HepG2 (cell line): Measurements from ENCODE around the gene CARD19. TPM values are rescaled to one million over a fixed set of nuclear protein-coding genes. Genes with fewer than 3 reads are reported as not detected.

ENCODE experiments used
- ATAC-seq: fragments of 200-7000 bp; cut with Tn5 transposase; 3 replicates; pipeline ENCODE4 v1.9.1; 2020; ENCODE audit warnings: mild to moderate bottlenecking, moderate library complexity
- BruUV-seq: library from RNA; stranded (reverse); fragments of 400-500 nt; replicated peaks from 2 replicates; lab custom pipeline; 2021; lab: Mats Ljungman, UMichigan
- CTCF ChIA-PET: fragments of 300-600 bp; formaldehyde crosslinking; extraction: SDS; loops from one replicate; lab custom pipeline; 2021; ENCODE audit warnings: low total read pairs, inconsistent platforms, low intra/inter-chr PET ratio; lab: Yijun Ruan, JAX
- POLR2A ChIA-PET: fragments of 350-600 bp; sonication (Branson Sonifier 250); formaldehyde crosslinking; loops from one replicate; lab custom pipeline; 2020; ENCODE audit warnings: antibody characterized with exemption, inconsistent platforms; lab: Yijun Ruan, JAX
- DNase-seq: peaks from one replicate; pipeline ENCODE4 v3.0.0-alpha.2; 2015; ENCODE audit warnings: low spot score
- FAIRE-seq: peaks from 3 replicates; lab custom pipeline; 2011; peaks lifted over from hg19 to GRCh38; lab: Jason Lieb, UNC
- H2AFZ ChIP-seq: one replicate; pipeline ENCODE4 v1.6.1; 2011; ENCODE audit warnings: low read length, inconsistent platforms
- H3K27ac ChIP-seq: fragments of 300-600 bp; 3 replicates; pipeline ENCODE4 v1.8.0; 2011; ENCODE audit warnings: mixed run types, mild to moderate bottlenecking, mixed read lengths, low read length, inconsistent platforms; ENCODE audit not compliant: insufficient read depth; ENCODE audit errors: extremely low read length
- H3K27me3 ChIP-seq, 2 experiments: fragments of 200-600 bp in 1 of 2; 2 replicates in 1 of 2; 3 replicates in 1 of 2; pipeline versions ENCODE4 v1.6.0 to v1.8.0; 2011; ENCODE audit warnings: low read length in 2 of 2, mild to moderate bottlenecking in 2 of 2, moderate library complexity in 2 of 2, inconsistent platforms in 1 of 2; ENCODE audit not compliant: insufficient read depth in 2 of 2, control insufficient read depth in 1 of 2
- H3K36me3 ChIP-seq, 2 experiments: fragments of 200-600 bp in 1 of 2; replicated peaks in 1 of 2; 2 replicates in 1 of 2; 3 replicates in 1 of 2; pipeline versions ENCODE4 v1.5.1 to v1.8.0; 2011; ENCODE audit warnings: low read length in 2 of 2, inconsistent platforms in 1 of 2; ENCODE audit not compliant: insufficient read depth in 2 of 2, control insufficient read depth in 1 of 2
- H3K4me1 ChIP-seq: 2 replicates; pipeline ENCODE4 v1.5.1; 2012; ENCODE audit warnings: low read length, inconsistent platforms; ENCODE audit not compliant: insufficient read depth
- H3K4me2 ChIP-seq: 2 replicates; pipeline ENCODE4 v1.6.0; 2011; ENCODE audit warnings: low read depth, low read length, inconsistent platforms
- H3K4me3 ChIP-seq, 3 experiments: fragments of 200-600 bp in 1 of 3; sonication (generic), shearing (Covaris generic) in 1 of 3; replicated peaks in 1 of 3; 2 replicates each; pipeline ENCODE4 v1.5.1; 2011 to 2016; ENCODE audit warnings: low read length in 3 of 3, inconsistent platforms in 2 of 3, low read depth in 2 of 3, mild to moderate bottlenecking in 2 of 3, control low read depth in 1 of 3, mixed read lengths in 1 of 3; ENCODE audit not compliant: insufficient read depth in 1 of 3
- H3K79me2 ChIP-seq: one replicate; pipeline ENCODE4 v1.6.1; 2011; ENCODE audit warnings: low read length, inconsistent platforms; ENCODE audit not compliant: insufficient read depth
- H3K9ac ChIP-seq: 2 replicates; pipeline ENCODE4 v1.6.0; 2011; ENCODE audit warnings: mild to moderate bottlenecking, low read depth, low read length, inconsistent platforms; ENCODE audit not compliant: insufficient read depth
- H3K9me3 ChIP-seq: 2 replicates; pipeline ENCODE4 v1.5.1; 2012; ENCODE audit warnings: mild to moderate bottlenecking, low read length
- H4K20me1 ChIP-seq: 2 replicates; pipeline ENCODE4 v1.6.0; 2011; ENCODE audit warnings: inconsistent platforms, mild to moderate bottlenecking, low read length, moderate library complexity; ENCODE audit not compliant: insufficient read depth
- FOXO1 ChIP-seq: sonication (generic); formaldehyde crosslinking; IDR thresholded peaks from 2 replicates; pipeline ENCODE4 v1.4.0; 2020; ENCODE audit warnings: missing genetic modification reagents
- FOXP4 ChIP-seq: sonication (generic); formaldehyde crosslinking; IDR thresholded peaks from 2 replicates; pipeline ENCODE4 v1.4.0; 2020; ENCODE audit warnings: missing genetic modification reagents
- SNAI1 ChIP-seq: sonication (generic); formaldehyde crosslinking; IDR thresholded peaks from 2 replicates; pipeline ENCODE4 v1.5.0; 2020; ENCODE audit warnings: mild to moderate bottlenecking, missing genetic modification reagents, borderline replicate concordance
- ZBTB21 ChIP-seq: sonication (generic); formaldehyde crosslinking; IDR thresholded peaks from 2 replicates; pipeline ENCODE4 v1.4.0; 2020; ENCODE audit warnings: missing genetic modification reagents
- ZBTB33 ChIP-seq: sonication (generic); formaldehyde crosslinking; IDR thresholded peaks from 2 replicates; pipeline ENCODE4 v1.4.0; 2020; ENCODE audit warnings: missing genetic modification reagents
- ZNF816 ChIP-seq: sonication (generic); formaldehyde crosslinking; IDR thresholded peaks from 2 replicates; pipeline ENCODE4 v1.8.0; 2022; ENCODE audit warnings: missing genetic modification reagents, mild to moderate bottlenecking, borderline replicate concordance
- ZNF879 ChIP-seq: sonication (generic); formaldehyde crosslinking; IDR thresholded peaks from 2 replicates; pipeline ENCODE4 v1.8.1; 2023; ENCODE audit warnings: missing genetic modification reagents
- ZSCAN29 ChIP-seq: sonication (generic); formaldehyde crosslinking; conservative IDR thresholded peaks from 2 replicates; pipeline ENCODE4 v1.4.0; 2020; ENCODE audit warnings: mild to moderate bottlenecking, missing genetic modification reagents
- WGBS: methylation state at CpG from one replicate; pipeline ENCODE4 v1.1.6; 2017; ENCODE audit warnings: low lambda C conversion rate; 5-methylcytosine and 5-hydroxymethylcytosine counted together
- in situ Hi-C: cut with HindIII; loops from 2 replicates; pipeline ENCODE4 v1.10.0; 2017; ENCODE audit warnings: low pct_unique_long_range_greater_than_20kb; ENCODE audit not compliant: extremely low pct_ligation_motif_present
- intact Hi-C: fragments of 100-400 bp; cut with micrococcal nuclease; formaldehyde crosslinking; loops from one replicate; pipeline ENCODE4 v1.10.0; 2022; ENCODE audit not compliant: unreplicated experiment
- polyA plus RNA-seq, 8 experiments: library from polyadenylated mRNA; depleted of rRNA in 3 of 8; stranded (reverse) in 7 of 8; unstranded in 1 of 8; fragments of >200 nt; fragmentation: Illumina TruSeq in 4 of 8; extraction: Trizol in 4 of 8; gene quantifications; 2 replicates each; pipeline versions ENCODE4 v1.2.1 to v1.2.3, GENCODE V29; 2011 to 2016; ENCODE audit warnings: low read depth in 4 of 8, missing spikeins in 1 of 8, mixed read lengths in 1 of 8; ENCODE audit not compliant: insufficient read depth in 1 of 8
- total RNA-seq, 5 experiments: library from RNA; depleted of rRNA; stranded (reverse); fragments of >200 nt; fragmentation: Illumina TruSeq; extraction: Trizol; gene quantifications; 2 replicates each; pipeline ENCODE4 v1.2.3, GENCODE V29; 2016; ENCODE audit warnings: low read depth in 1 of 5
- TF ChIP-seq, protein P1 (sequence below): sonication (generic); formaldehyde crosslinking; IDR thresholded peaks from 2 replicates; pipeline ENCODE4 v1.4.0; 2020; ENCODE audit warnings: low read depth, missing genetic modification reagents
- TF ChIP-seq, protein P2 (sequence below): sonication (generic); formaldehyde crosslinking; IDR thresholded peaks from 2 replicates; pipeline ENCODE4 v1.8.1; 2022; ENCODE audit warnings: low read depth, mild to moderate bottlenecking, missing genetic modification reagents

The CARD19 gene
- total and polyA plus RNA-seq, 2 of the 13 experiments (the other 11 are each of a cell fraction or from before 2014, with no cell fraction given), result 18.4 to 47.2 TPM

GRCh38 chr9:93111001-93111370, 15.0 kb downstream of the CARD19 start:
- Histone ChIP-seq H3K36me3 (peaks cover 2 to 8% of the 10 kb centered on the region in 2 experiments; a peak in 3 of 5 replicates), H3K27ac (peak overlapping the region; percentile 80)
- CTCF ChIA-PET, result no interaction called here
- TF ChIP-seq SNAI1 (no peak), ZNF879 (CRISPR knock-in tag) (no peak), FOXO1 (no peak), FOXP4 (CRISPR knock-in tag) (no peak), ZSCAN29 (CRISPR knock-in tag) (no peak), ZNF816 (CRISPR knock-in tag) (no peak), ZBTB33 (CRISPR knock-in tag) (peak; percentile 88), ZBTB21 (CRISPR knock-in tag) (no peak)
- TF ChIP-seq, protein P1, sequence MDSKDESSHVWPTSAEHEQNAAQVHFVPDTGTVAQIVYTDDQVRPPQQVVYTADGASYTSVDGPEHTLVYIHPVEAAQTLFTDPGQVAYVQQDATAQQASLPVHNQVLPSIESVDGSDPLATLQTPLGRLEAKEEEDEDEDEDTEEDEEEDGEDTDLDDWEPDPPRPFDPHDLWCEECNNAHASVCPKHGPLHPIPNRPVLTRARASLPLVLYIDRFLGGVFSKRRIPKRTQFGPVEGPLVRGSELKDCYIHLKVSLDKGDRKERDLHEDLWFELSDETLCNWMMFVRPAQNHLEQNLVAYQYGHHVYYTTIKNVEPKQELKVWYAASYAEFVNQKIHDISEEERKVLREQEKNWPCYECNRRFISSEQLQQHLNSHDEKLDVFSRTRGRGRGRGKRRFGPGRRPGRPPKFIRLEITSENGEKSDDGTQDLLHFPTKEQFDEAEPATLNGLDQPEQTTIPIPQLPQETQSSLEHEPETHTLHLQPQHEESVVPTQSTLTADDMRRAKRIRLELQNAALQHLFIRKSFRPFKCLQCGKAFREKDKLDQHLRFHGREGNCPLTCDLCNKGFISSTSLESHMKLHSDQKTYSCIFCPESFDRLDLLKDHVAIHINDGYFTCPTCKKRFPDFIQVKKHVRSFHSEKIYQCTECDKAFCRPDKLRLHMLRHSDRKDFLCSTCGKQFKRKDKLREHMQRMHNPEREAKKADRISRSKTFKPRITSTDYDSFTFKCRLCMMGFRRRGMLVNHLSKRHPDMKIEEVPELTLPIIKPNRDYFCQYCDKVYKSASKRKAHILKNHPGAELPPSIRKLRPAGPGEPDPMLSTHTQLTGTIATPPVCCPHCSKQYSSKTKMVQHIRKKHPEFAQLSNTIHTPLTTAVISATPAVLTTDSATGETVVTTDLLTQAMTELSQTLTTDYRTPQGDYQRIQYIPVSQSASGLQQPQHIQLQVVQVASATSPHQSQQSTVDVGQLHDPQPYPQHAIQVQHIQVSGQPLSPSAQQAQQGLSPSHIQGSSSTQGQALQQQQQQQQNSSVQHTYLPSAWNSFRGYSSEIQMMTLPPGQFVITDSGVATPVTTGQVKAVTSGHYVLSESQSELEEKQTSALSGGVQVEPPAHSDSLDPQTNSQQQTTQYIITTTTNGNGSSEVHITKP (CRISPR knock-in tag), result no peak
- TF ChIP-seq, protein P2, sequence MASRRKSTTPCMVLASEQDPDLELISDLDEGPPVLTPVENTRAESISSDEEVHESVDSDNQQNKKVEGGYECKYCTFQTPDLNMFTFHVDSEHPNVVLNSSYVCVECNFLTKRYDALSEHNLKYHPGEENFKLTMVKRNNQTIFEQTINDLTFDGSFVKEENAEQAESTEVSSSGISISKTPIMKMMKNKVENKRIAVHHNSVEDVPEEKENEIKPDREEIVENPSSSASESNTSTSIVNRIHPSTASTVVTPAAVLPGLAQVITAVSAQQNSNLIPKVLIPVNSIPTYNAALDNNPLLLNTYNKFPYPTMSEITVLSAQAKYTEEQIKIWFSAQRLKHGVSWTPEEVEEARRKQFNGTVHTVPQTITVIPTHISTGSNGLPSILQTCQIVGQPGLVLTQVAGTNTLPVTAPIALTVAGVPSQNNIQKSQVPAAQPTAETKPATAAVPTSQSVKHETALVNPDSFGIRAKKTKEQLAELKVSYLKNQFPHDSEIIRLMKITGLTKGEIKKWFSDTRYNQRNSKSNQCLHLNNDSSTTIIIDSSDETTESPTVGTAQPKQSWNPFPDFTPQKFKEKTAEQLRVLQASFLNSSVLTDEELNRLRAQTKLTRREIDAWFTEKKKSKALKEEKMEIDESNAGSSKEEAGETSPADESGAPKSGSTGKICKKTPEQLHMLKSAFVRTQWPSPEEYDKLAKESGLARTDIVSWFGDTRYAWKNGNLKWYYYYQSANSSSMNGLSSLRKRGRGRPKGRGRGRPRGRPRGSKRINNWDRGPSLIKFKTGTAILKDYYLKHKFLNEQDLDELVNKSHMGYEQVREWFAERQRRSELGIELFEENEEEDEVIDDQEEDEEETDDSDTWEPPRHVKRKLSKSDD (CRISPR knock-in tag), result no peak

More at GRCh38 chr9:93111001-93111370, 15.0 kb downstream of the CARD19 start:
- Histone ChIP-seq H3K9me3 (no peaks in the 10 kb centered on the region), H3K4me3 (peak overlapping the region in 1 of 3 experiments; percentile 56; a peak in 1 of 6 replicates), H3K4me1 (peaks cover 65% of the 10 kb centered on the region), H2AFZ (no peak overlapping the region), H3K27me3 (no peaks in the 10 kb centered on the region), H4K20me1 (no peaks in the 10 kb centered on the region), H3K79me2 (no peaks in the 10 kb centered on the region), H3K4me2 (peak overlapping the region; percentile 66; the same call in 1 of the 2 replicates), H3K9ac (peak overlapping the region; percentile 61)
- intact Hi-C loops, result no loop called here
- no peak for FAIRE-seq
- whole genome bisulfite sequencing, result 91% methylated on average over 10 of the region's 11 CpGs
- no peak; the same call in 2 of the 3 replicates for ATAC-seq
- in situ Hi-C loops, result no loop called here
- DNase-seq, result no peak
- no TSS peak for BruUV-seq
- POLR2A ChIA-PET, result interaction anchor here (1.6 to 13.7 kb wide), 2 partner anchors 9 to 21 kb away, joined by 9 to 195 read pairs; partner anchors contain the start of gene NINJ1
